Prostate gland (tissue), 2 donors: Measurements from ENCODE around the gene SNTA1.

ENCODE experiments used
- POLR2A ChIP-seq: fragments of 450-650 bp; IDR thresholded peaks from one replicate; pipeline ENCODE4 v1.6.1; 2016; ENCODE audit warnings: antibody characterized with exemption, mild to moderate bottlenecking
- POLR2AphosphoS5 ChIP-seq: sonication (generic); formaldehyde crosslinking; IDR thresholded peaks from one replicate; pipeline ENCODE4 v1.6.1; 2017; ENCODE audit warnings: antibody characterized with exemption
- TF ChIP-seq, protein P1 (sequence below), 4 experiments: fragments of 200-600 bp in 2 of 4; fragments of 450-650 bp in 2 of 4; sonication (generic) in 2 of 4; IDR thresholded peaks; 1 replicate in 3 of 4; 2 replicates in 1 of 4; pipeline ENCODE4 v1.5.1; 2016 to 2019; ENCODE audit warnings: antibody characterized with exemption in 4 of 4, mild to moderate bottlenecking in 2 of 4, moderate library complexity in 2 of 4

DNA sequence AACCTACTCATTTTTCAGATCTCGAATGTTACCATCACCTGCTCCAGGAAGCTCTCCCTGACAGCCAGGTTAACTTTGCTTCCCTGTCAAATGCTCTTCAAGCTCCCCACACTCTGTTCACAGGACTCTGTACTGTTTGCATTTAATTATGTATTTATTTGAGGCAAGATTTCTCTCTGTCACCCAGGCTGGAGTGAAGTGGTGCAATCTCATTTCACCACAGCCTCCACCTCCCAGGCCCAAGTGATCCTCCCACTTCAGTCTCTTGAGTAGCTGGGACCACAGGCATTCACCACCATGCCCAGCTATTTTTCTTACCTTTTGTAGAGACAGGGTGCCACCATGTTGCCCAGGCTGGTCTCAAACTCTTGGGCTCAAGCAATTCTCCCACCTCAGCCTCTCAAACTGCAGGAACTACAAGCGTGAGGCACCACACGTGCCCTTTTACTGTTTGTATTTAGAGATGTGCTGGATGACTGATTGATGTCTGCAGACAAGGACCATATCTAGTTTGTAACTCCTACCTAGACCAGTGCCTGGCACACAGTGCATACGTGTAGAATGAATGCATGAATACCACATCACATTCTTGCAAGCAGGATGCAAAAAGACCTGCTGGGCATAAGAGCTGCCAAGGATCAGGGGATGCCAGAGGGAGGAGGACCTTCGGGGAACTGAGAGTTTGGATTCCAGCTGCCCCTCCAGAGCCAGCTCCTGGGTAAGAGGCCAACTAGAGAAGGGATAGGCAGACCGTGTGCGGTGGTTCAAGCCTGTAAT lies 30.7 kb upstream of the SNTA1 start:
- TF ChIP-seq, protein P1, sequence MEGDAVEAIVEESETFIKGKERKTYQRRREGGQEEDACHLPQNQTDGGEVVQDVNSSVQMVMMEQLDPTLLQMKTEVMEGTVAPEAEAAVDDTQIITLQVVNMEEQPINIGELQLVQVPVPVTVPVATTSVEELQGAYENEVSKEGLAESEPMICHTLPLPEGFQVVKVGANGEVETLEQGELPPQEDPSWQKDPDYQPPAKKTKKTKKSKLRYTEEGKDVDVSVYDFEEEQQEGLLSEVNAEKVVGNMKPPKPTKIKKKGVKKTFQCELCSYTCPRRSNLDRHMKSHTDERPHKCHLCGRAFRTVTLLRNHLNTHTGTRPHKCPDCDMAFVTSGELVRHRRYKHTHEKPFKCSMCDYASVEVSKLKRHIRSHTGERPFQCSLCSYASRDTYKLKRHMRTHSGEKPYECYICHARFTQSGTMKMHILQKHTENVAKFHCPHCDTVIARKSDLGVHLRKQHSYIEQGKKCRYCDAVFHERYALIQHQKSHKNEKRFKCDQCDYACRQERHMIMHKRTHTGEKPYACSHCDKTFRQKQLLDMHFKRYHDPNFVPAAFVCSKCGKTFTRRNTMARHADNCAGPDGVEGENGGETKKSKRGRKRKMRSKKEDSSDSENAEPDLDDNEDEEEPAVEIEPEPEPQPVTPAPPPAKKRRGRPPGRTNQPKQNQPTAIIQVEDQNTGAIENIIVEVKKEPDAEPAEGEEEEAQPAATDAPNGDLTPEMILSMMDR (IDR thresholded peaks at IDR 0.05): no peak
- no peak for TF ChIP-seq POLR2A
- TF ChIP-seq POLR2AphosphoS5: no peak
